ENCODE results near the gene MFSD6. TPM values are rescaled to one million over a fixed set of nuclear protein-coding genes. Genes with fewer than 3 reads are reported as not detected.

MFSD6 gene
- total and polyA plus RNA-seq, 4 donors, result 11.7 to 61.7 (median 37.4) TPM

GRCh38 chr2:190407246-190407661, 901 bp upstream of the MFSD6 start:
- 40 to 45% methylated on average over 11 of the region's 11 CpGs for WGBS, 2 donors
- Histone ChIP-seq H3K9ac (ENCODE audit: insufficient read depth in 1 of 2, low read length in 2 of 2) (peak overlapping the region; percentile 31 to 44), H3K27ac (ENCODE audit: low read depth in 1 of 2, low read length in 1 of 2) (peak overlapping the region; percentile 69 to 97), H3K4me3 (no peak overlapping the region), H3K27me3 (ENCODE audit: control insufficient read depth in 3 of 3, insufficient read depth in 3 of 3, low read length in 2 of 3) (peaks cover 0 to 7% (median 7%) of the 10 kb centered on the region in 3 donors), H3K4me1 (ENCODE audit: control insufficient read depth in 5 of 5, insufficient read depth in 5 of 5, low read length in 5 of 5) (peaks cover 0 to 11% (median 0%) of the 10 kb centered on the region in 5 donors), H3K9me3 (ENCODE audit: control insufficient read depth in 4 of 4, insufficient read depth in 3 of 4, low read length in 3 of 4) (no peaks in the 10 kb centered on the region), H3K36me3 (ENCODE audit: control insufficient read depth in 4 of 4, insufficient read depth in 4 of 4, low read length in 4 of 4) (no peaks in the 10 kb centered on the region)
- ATAC-seq (ENCODE audit: insufficient read depth, low FRiP score) (no peak), DNase-seq (peak in 2 of 3 donors; percentile 41 to 54)
- no peak for TF ChIP-seq CTCF (IDR thresholded peaks at IDR 0.05; ENCODE audit: control extremely low read depth, extremely low read depth)

GRCh38 chr2:190408538-190409271, 550 bp downstream of the MFSD6 start:
- peak; percentile 45 to 50 (median 48) for DNase-seq
- H3K9me3 ChIP-seq (ENCODE audit: control insufficient read depth in 4 of 4, insufficient read depth in 3 of 4, low read length in 3 of 4), result no peaks in the 10 kb centered on the region
- peak overlapping the region; percentile 90 for H3K4me3 ChIP-seq
- ATAC-seq (ENCODE audit: insufficient read depth, low FRiP score), result peak; percentile 55
- no peak for TF ChIP-seq CTCF (IDR thresholded peaks at IDR 0.05; ENCODE audit: control extremely low read depth, extremely low read depth)
- no peaks in the 10 kb centered on the region for H3K36me3 ChIP-seq (ENCODE audit: control insufficient read depth in 4 of 4, insufficient read depth in 4 of 4, low read length in 4 of 4)
- peak overlapping the region; percentile 69 to 97 for H3K27ac ChIP-seq (ENCODE audit: low read depth in 1 of 2, low read length in 1 of 2)
- H3K4me1 ChIP-seq (ENCODE audit: control insufficient read depth in 5 of 5, insufficient read depth in 5 of 5, low read length in 5 of 5), result peaks cover 0 to 11% (median 4%) of the 10 kb centered on the region in 5 donors
- peak overlapping the region; percentile 21 to 74 for H3K9ac ChIP-seq (ENCODE audit: insufficient read depth in 1 of 2, low read length in 2 of 2)
- 1% methylated on average over 41 to 54 of the region's 54 CpGs for WGBS, 2 donors
- H3K27me3 ChIP-seq (ENCODE audit: control insufficient read depth in 3 of 3, insufficient read depth in 3 of 3, low read length in 2 of 3), result peaks cover 0 to 7% (median 7%) of the 10 kb centered on the region in 3 donors

GRCh38 chr2:190409616-190410015, 1.5 kb downstream of the MFSD6 start:
- Histone ChIP-seq H3K9ac (ENCODE audit: insufficient read depth in 1 of 2, low read length in 2 of 2) (no peak overlapping the region), H3K36me3 (ENCODE audit: control insufficient read depth in 4 of 4, insufficient read depth in 4 of 4, low read length in 4 of 4) (no peaks in the 10 kb centered on the region), H3K27me3 (ENCODE audit: control insufficient read depth in 3 of 3, insufficient read depth in 3 of 3, low read length in 2 of 3) (peaks cover 0 to 7% (median 7%) of the 10 kb centered on the region in 3 donors), H3K4me3 (no peak overlapping the region), H3K4me1 (ENCODE audit: control insufficient read depth in 5 of 5, insufficient read depth in 5 of 5, low read length in 5 of 5) (peaks cover 0 to 11% (median 6%) of the 10 kb centered on the region in 5 donors), H3K9me3 (ENCODE audit: control insufficient read depth in 4 of 4, insufficient read depth in 3 of 4, low read length in 3 of 4) (no peaks in the 10 kb centered on the region), H3K27ac (ENCODE audit: low read depth in 1 of 2, low read length in 1 of 2) (no peak overlapping the region)
- WGBS, 2 donors, result 45 to 55% methylated on average over 2 of the region's 2 CpGs
- TF ChIP-seq CTCF (IDR thresholded peaks at IDR 0.05; ENCODE audit: control extremely low read depth, extremely low read depth), result no peak
- ATAC-seq (ENCODE audit: insufficient read depth, low FRiP score) (no peak), DNase-seq (no peak)

Data from lung (tissue), 12 donors.